H1 (cell line): ENCODE measurements around the gene FBXL12. TPM values are rescaled to one million over a fixed set of nuclear protein-coding genes. Genes with fewer than 3 reads are reported as not detected.

Experiments
- CHD7 ChIP-seq: fragments of 300-600 bp; sonication (generic); IDR thresholded peaks from 2 replicates; pipeline ENCODE4 v1.7.1; 2012; ENCODE audit warnings: low read length, moderate library complexity, mild to moderate bottlenecking, inconsistent platforms; ENCODE audit not compliant: insufficient replicate concordance
- SIRT6 ChIP-seq: IDR thresholded peaks from one replicate; pipeline ENCODE4 v1.7.1; 2012; ENCODE audit warnings: low read length, inconsistent platforms
- polyA plus RNA-seq, 7 experiments: library from polyadenylated mRNA; depleted of rRNA in 3 of 7; stranded (reverse) in 5 of 7; unstranded in 2 of 7; fragments of >200 nt in 5 of 7; fragments of 200-250 nt in 2 of 7; gene quantifications; 1 replicate in 5 of 7; 2 replicates in 1 of 7; 4 replicates in 1 of 7; pipeline versions ENCODE4 v1.2.1 to v1.2.3, GENCODE V29; 2011 to 2013; ENCODE audit warnings: missing spikeins in 2 of 7, mixed read lengths in 2 of 7
- total RNA-seq: library from RNA; stranded (reverse); fragmentation: NEBNext Ultra II Directional; extraction: Animal tissue kit (Norgen Biotek cat#: 25700); gene quantifications from 2 replicates; pipeline ENCODE4 v1.2.1, GENCODE V29; 2021

Gene FBXL12
- total and polyA plus RNA-seq, 2 of the 8 experiments (the other 6 are each of a cell fraction or from before 2014, with no cell fraction given): 24.6 to 62.3 TPM

- no peak for TF ChIP-seq CHD7
- TF ChIP-seq SIRT6: no peak
These were observed 12.1 kb downstream of the FBXL12 start (continued) for GRCh38 chr19:9806803-9807202.
